IMR-90 (cell line): ENCODE results near the gene CATSPERB. TPM values are rescaled to one million over a fixed set of nuclear protein-coding genes. Genes with fewer than 3 reads are reported as not detected.

Experiments
- ATAC-seq: fragments of 200-7000 bp; cut with Tn5 transposase; 2 replicates; pipeline ENCODE4 v1.9.1; 2020; ENCODE audit warnings: low read depth, mild to moderate bottlenecking, moderate library complexity
- BruUV-seq: library from RNA; stranded (reverse); fragments of 400-500 nt; replicated peaks from 2 replicates; lab custom pipeline; 2021; lab: Mats Ljungman, UMichigan
- CTCF ChIA-PET: fragments of 300-600 bp; formaldehyde crosslinking; extraction: SDS; loops from one replicate; lab custom pipeline; 2021; ENCODE audit warnings: antibody characterized with exemption; lab: Yijun Ruan, JAX
- POLR2A ChIA-PET: fragments of 300-600 bp; sonication (Branson Sonifier 250); formaldehyde crosslinking; loops from one replicate; lab custom pipeline; 2022; ENCODE audit warnings: antibody characterized with exemption; ENCODE audit not compliant: unreplicated experiment; lab: Charles Lee
- DNase-seq: peaks from one replicate; pipeline ENCODE4 v3.0.0; 2013
- H2AFZ ChIP-seq: replicated peaks from 2 replicates; pipeline ENCODE3; 2013; ENCODE audit warnings: low read length, mild to moderate bottlenecking; ENCODE audit not compliant: poor library complexity
- H2AK5ac ChIP-seq: 2 replicates; pipeline ENCODE4 v1.6.1; 2013; ENCODE audit warnings: low read depth, low read length, inconsistent platforms
- H2AK9ac ChIP-seq: replicated peaks from 2 replicates; pipeline ENCODE3; 2013; ENCODE audit warnings: mild to moderate bottlenecking, low read depth, low read length, moderate library complexity; ENCODE audit not compliant: poor library complexity
- H2BK120ac ChIP-seq: 2 replicates; pipeline ENCODE4 v1.6.1; 2013; ENCODE audit warnings: low read depth, low read length, inconsistent platforms
- H2BK15ac ChIP-seq: 3 replicates; pipeline ENCODE4 v1.6.1; 2013; ENCODE audit warnings: low read depth, low read length, inconsistent platforms
- H2BK20ac ChIP-seq: 2 replicates; pipeline ENCODE4 v1.6.1; 2013; ENCODE audit warnings: low read depth, mild to moderate bottlenecking, inconsistent platforms, low read length, moderate library complexity
- H2BK5ac ChIP-seq: 2 replicates; pipeline ENCODE4 v1.6.1; 2013; ENCODE audit warnings: mild to moderate bottlenecking, low read depth, low read length, inconsistent platforms; ENCODE audit not compliant: poor library complexity, severe bottlenecking
- H3K14ac ChIP-seq: replicated peaks from 2 replicates; pipeline ENCODE4 v1.6.1; 2013; ENCODE audit warnings: low read depth, low read length, inconsistent platforms
- H3K18ac ChIP-seq: 2 replicates; pipeline ENCODE4 v1.6.1; 2013; ENCODE audit warnings: low read depth, low read length, control low read depth
- H3K23ac ChIP-seq: 2 replicates; pipeline ENCODE4 v1.6.1; 2013; ENCODE audit warnings: low read depth, low read length, inconsistent platforms
- H3K27ac ChIP-seq: 2 replicates; pipeline ENCODE4 v1.5.1; 2013; ENCODE audit warnings: mild to moderate bottlenecking, control low read depth, low read length; ENCODE audit not compliant: insufficient read depth
- H3K27me3 ChIP-seq: 2 replicates; pipeline ENCODE4 v1.6.1; 2013; ENCODE audit warnings: low read length; ENCODE audit not compliant: control insufficient read depth, insufficient read depth
- H3K36me3 ChIP-seq: 2 replicates; pipeline ENCODE4 v1.6.1; 2013; ENCODE audit warnings: low read length, mixed read lengths; ENCODE audit not compliant: control insufficient read depth, insufficient read depth
- H3K4ac ChIP-seq: 2 replicates; pipeline ENCODE4 v1.6.1; 2013; ENCODE audit warnings: low read depth, low read length, inconsistent platforms
- H3K4me1 ChIP-seq: 2 replicates; pipeline ENCODE4 v1.6.1; 2013; ENCODE audit warnings: low read length, mixed read lengths; ENCODE audit not compliant: control insufficient read depth, insufficient read depth
- H3K4me2 ChIP-seq: 2 replicates; pipeline ENCODE4 v1.6.1; 2013; ENCODE audit warnings: low read depth, mild to moderate bottlenecking, control low read depth, low read length, moderate library complexity
- H3K4me3 ChIP-seq: 2 replicates; pipeline ENCODE4 v1.5.1; 2013; ENCODE audit warnings: low read depth, mild to moderate bottlenecking, control low read depth, low read length, moderate library complexity; ENCODE audit not compliant: insufficient read depth
- H3K56ac ChIP-seq: 2 replicates; pipeline ENCODE4 v1.6.1; 2013; ENCODE audit warnings: low read length, inconsistent platforms; ENCODE audit not compliant: insufficient read depth; ENCODE audit errors: extremely low read depth
- H3K79me1 ChIP-seq, 2 experiments: 2 replicates each; pipeline ENCODE4 v1.6.1; 2013; ENCODE audit warnings: low read length in 2 of 2, inconsistent platforms in 1 of 2, low read depth in 1 of 2
- H3K9ac ChIP-seq: 2 replicates; pipeline ENCODE4 v1.6.1; 2013; ENCODE audit warnings: low read depth, low read length, control low read depth
- H3K9me1 ChIP-seq: 2 replicates; pipeline ENCODE4 v1.6.1; 2013; ENCODE audit warnings: low read length, inconsistent platforms; ENCODE audit not compliant: insufficient read depth
- H3K9me3 ChIP-seq: 2 replicates; pipeline ENCODE4 v1.6.1; 2013; ENCODE audit warnings: low read length; ENCODE audit not compliant: control insufficient read depth, insufficient read depth
- H4K20me1 ChIP-seq: 2 replicates; pipeline ENCODE4 v1.6.1; 2013; ENCODE audit warnings: low read length, inconsistent platforms; ENCODE audit not compliant: insufficient read depth
- H4K5ac ChIP-seq: 2 replicates; pipeline ENCODE4 v1.6.1; 2013; ENCODE audit warnings: mild to moderate bottlenecking, low read depth, low read length, control low read depth
- H4K8ac ChIP-seq, 2 experiments: 2 replicates each; pipeline ENCODE4 v1.6.1; 2013; ENCODE audit warnings: low read depth in 2 of 2, low read length in 2 of 2, control low read depth in 1 of 2, inconsistent platforms in 1 of 2
- H4K91ac ChIP-seq: 2 replicates; pipeline ENCODE4 v1.6.1; 2013; ENCODE audit warnings: low read depth, low read length, inconsistent platforms; ENCODE audit not compliant: insufficient read depth
- BHLHE40 ChIP-seq: fragments of 150-350 bp; IDR thresholded peaks from 2 replicates; pipeline ENCODE4 v1.6.1; 2016; ENCODE audit warnings: mild to moderate bottlenecking, low read depth, low read length
- CEBPB ChIP-seq: IDR thresholded peaks from 2 replicates; pipeline ENCODE4 v1.6.1; 2012; ENCODE audit warnings: low read depth, low read length, improper control_type of control experiment
- CHD1 ChIP-seq: IDR thresholded peaks from 2 replicates; pipeline ENCODE4 v1.6.1; 2012; ENCODE audit warnings: low read depth, low read length, improper control_type of control experiment
- CTCF ChIP-seq: conservative IDR thresholded peaks from 2 replicates; pipeline ENCODE4 v1.5.1; 2012; ENCODE audit warnings: mild to moderate bottlenecking, low read depth, low read length, improper control_type of control experiment
- ELK1 ChIP-seq: fragments of 150-350 bp; IDR thresholded peaks from 2 replicates; pipeline ENCODE4 v1.6.1; 2016; ENCODE audit warnings: low read depth, mild to moderate bottlenecking, low read length, moderate library complexity, borderline replicate concordance
- FOS ChIP-seq: fragments of 150-350 bp; IDR thresholded peaks from 2 replicates; pipeline ENCODE4 v1.6.1; 2016; ENCODE audit warnings: low read depth, low read length
- MAFK ChIP-seq: IDR thresholded peaks from 2 replicates; pipeline ENCODE4 v1.6.1; 2012; ENCODE audit warnings: low read depth, low read length, improper control_type of control experiment
- MAZ ChIP-seq: IDR thresholded peaks from 2 replicates; pipeline ENCODE4 v1.6.1; 2012; ENCODE audit warnings: low read depth, mild to moderate bottlenecking, low read length, improper control_type of control experiment, moderate library complexity, borderline replicate concordance
- MXI1 ChIP-seq: IDR thresholded peaks from 2 replicates; pipeline ENCODE4 v1.6.1; 2012; ENCODE audit warnings: low read depth, mild to moderate bottlenecking, low read length, moderate library complexity, borderline replicate concordance
- NFE2L2 ChIP-seq: fragments of 150-350 bp; IDR thresholded peaks from 2 replicates; pipeline ENCODE4 v1.6.1; 2016; ENCODE audit warnings: low read depth, mild to moderate bottlenecking, low read length
- POLR2A ChIP-seq: IDR thresholded peaks from 2 replicates; pipeline ENCODE4 v1.6.1; 2012; ENCODE audit warnings: mild to moderate bottlenecking, low read depth, low read length
- RAD21 ChIP-seq: IDR thresholded peaks from 2 replicates; pipeline ENCODE4 v1.6.1; 2012; ENCODE audit warnings: low read length, improper control_type of control experiment
- RCOR1 ChIP-seq: IDR thresholded peaks from 2 replicates; pipeline ENCODE4 v1.6.1; 2012; ENCODE audit warnings: mild to moderate bottlenecking, low read length, improper control_type of control experiment; ENCODE audit not compliant: insufficient replicate concordance
- RFX5 ChIP-seq: IDR thresholded peaks from 2 replicates; pipeline ENCODE4 v1.8.0; 2012; ENCODE audit warnings: low read depth, mild to moderate bottlenecking, low read length, moderate library complexity
- SMC3 ChIP-seq: fragments of 150-350 bp; IDR thresholded peaks from 2 replicates; pipeline ENCODE4 v1.6.1; 2016; ENCODE audit warnings: low read depth, mild to moderate bottlenecking, antibody characterized with exemption, low read length, moderate library complexity
- USF2 ChIP-seq: fragments of 150-350 bp; IDR thresholded peaks from 2 replicates; pipeline ENCODE4 v1.6.1; 2017; ENCODE audit warnings: mild to moderate bottlenecking, antibody characterized with exemption, low read length, low read depth
- WGBS, 2 experiments: methylation state at CpG; one replicate each; pipeline versions ENCODE4 v1.1.5 to v1.1.7; 2013; ENCODE audit warnings: missing lambda C conversion rate in 2 of 2; ENCODE audit not compliant: insufficient read length in 1 of 2; ENCODE audit errors: extremely low coverage in 2 of 2; 5-methylcytosine and 5-hydroxymethylcytosine counted together
- dilution Hi-C: fragments of 300-500 bp; cut with HindIII; formaldehyde crosslinking; loops from one replicate; pipeline ENCODE4 v1.14.3; 2018; ENCODE audit warnings: low sequenced_read_pairs; ENCODE audit not compliant: unreplicated experiment
- in situ Hi-C: fragments of 300-500 bp; cut with MboI; formaldehyde crosslinking; loops from 3 replicates; pipeline ENCODE4 v1.14.3; 2019; ENCODE audit warnings: low sequenced_read_pairs, inconsistent platforms, mixed read lengths
- intact Hi-C: fragments of 100-400 bp; cut with micrococcal nuclease; formaldehyde crosslinking; loops from 2 replicates; pipeline ENCODE4 v1.10.0; 2022
- polyA plus RNA-seq, 3 experiments: library from polyadenylated mRNA; depleted of rRNA; stranded (reverse); fragments of >200 nt; gene quantifications; 2 replicates each; pipeline ENCODE4 v1.2.3, GENCODE V29; 2012; ENCODE audit warnings: low replicate concordance in 1 of 3
- total RNA-seq: library from RNA; depleted of rRNA; stranded (reverse); fragments of >200 nt; gene quantifications from 2 replicates; pipeline ENCODE4 v1.2.3, GENCODE V29; 2012

CATSPERB gene
- total and polyA plus RNA-seq, 2 of the 4 experiments (the other 2 are of a cell fraction) = not detected

GRCh38 chr14:91723501-91723900 is 8.4 kb downstream of the CATSPERB start:
- no peak overlapping the region for H3K14ac ChIP-seq
- H3K9me3 ChIP-seq = no peaks in the 10 kb centered on the region
- H4K5ac ChIP-seq = no peak overlapping the region
- no peak overlapping the region for H3K9ac ChIP-seq
- no peaks in the 10 kb centered on the region for H3K36me3 ChIP-seq
- no peak overlapping the region for H3K56ac ChIP-seq
- TF ChIP-seq MAZ = no peak
- no peak for TF ChIP-seq RFX5
- TF ChIP-seq NFE2L2 = no peak
- TF ChIP-seq USF2 = no peak
- TF ChIP-seq MXI1 = no peak
- TF ChIP-seq SMC3 = no peak
- TF ChIP-seq MAFK = no peak
- no peak for TF ChIP-seq POLR2A
- no peak for TF ChIP-seq RCOR1
- no peak for TF ChIP-seq FOS
- no peak for TF ChIP-seq CHD1
- no peak for TF ChIP-seq RAD21
- no peak for TF ChIP-seq BHLHE40
- TF ChIP-seq CTCF = no peak
- TF ChIP-seq CEBPB = no peak
- no peak for TF ChIP-seq ELK1
- no peak for DNase-seq
- BruUV-seq = no TSS peak
- H3K4ac ChIP-seq = no peak overlapping the region
- H2BK15ac ChIP-seq = no peak overlapping the region
- ATAC-seq = no peak
- H3K4me1 ChIP-seq = no peaks in the 10 kb centered on the region
- no peak overlapping the region for H3K27ac ChIP-seq
- H2AK9ac ChIP-seq = no peak overlapping the region
- H3K18ac ChIP-seq = no peak overlapping the region
- dilution Hi-C loops = no loop called here
- no peak overlapping the region for H4K91ac ChIP-seq
- no CpG with 5 or more reads among the region's 2 CpGs for WGBS, 2 experiments
- H2BK20ac ChIP-seq = no peak overlapping the region
- intact Hi-C loops = no loop called here
- no peak overlapping the region for H2BK120ac ChIP-seq
- no peak overlapping the region for H4K8ac ChIP-seq
- POLR2A ChIA-PET = no interaction called here
- H3K79me1 ChIP-seq = no peaks in the 10 kb centered on the region
- in situ Hi-C loops = no loop called here
- no peak overlapping the region for H3K4me2 ChIP-seq
- H3K23ac ChIP-seq = no peak overlapping the region
- CTCF ChIA-PET = no interaction called here
- H3K27me3 ChIP-seq = no peaks in the 10 kb centered on the region
- H2AK5ac ChIP-seq = no peak overlapping the region
- no peaks in the 10 kb centered on the region for H4K20me1 ChIP-seq
- H3K9me1 ChIP-seq = no peaks in the 10 kb centered on the region
- H2BK5ac ChIP-seq = no peak overlapping the region
- no peak overlapping the region for H3K4me3 ChIP-seq
- no peak overlapping the region for H2AFZ ChIP-seq
